BJ (cell line): ENCODE results near the gene TALDO1. TPM values are rescaled to one million over a fixed set of nuclear protein-coding genes. Genes with fewer than 3 reads are reported as not detected.

Experiments
- CTCF ChIA-PET: fragments of 350-600 bp; formaldehyde crosslinking; extraction: SDS; loops from one replicate; lab custom pipeline; 2021; ENCODE audit warnings: antibody characterized with exemption, inconsistent platforms; lab: Yijun Ruan, JAX
- POLR2A ChIA-PET: fragments of 300-600 bp; sonication (Branson Sonifier 250); formaldehyde crosslinking; extraction: SDS; loops from one replicate; lab custom pipeline; 2021; ENCODE audit warnings: antibody characterized with exemption; lab: Charles Lee
- DNase-seq: peaks from one replicate; pipeline ENCODE4 v3.0.0-alpha.2; 2011; ENCODE audit warnings: low read depth
- H3K27me3 ChIP-seq: 2 replicates; pipeline ENCODE4 v1.6.0; 2011; ENCODE audit warnings: low read length; ENCODE audit not compliant: control insufficient read depth, insufficient read depth
- H3K36me3 ChIP-seq: 2 replicates; pipeline ENCODE4 v1.5.1; 2011; ENCODE audit warnings: low read length; ENCODE audit not compliant: control insufficient read depth, insufficient read depth
- H3K4me3 ChIP-seq: 2 replicates; pipeline ENCODE4 v1.5.1; 2011; ENCODE audit warnings: low read depth, mild to moderate bottlenecking, control low read depth, low read length
- CTCF ChIP-seq: IDR thresholded peaks from 2 replicates; pipeline ENCODE4 v1.5.1; 2011; ENCODE audit warnings: low read depth, mild to moderate bottlenecking, control low read depth, inconsistent platforms, low read length, moderate library complexity; ENCODE audit not compliant: insufficient read depth
- polyA plus RNA-seq: library from polyadenylated mRNA; depleted of rRNA; stranded (reverse); fragments of >200 nt; gene quantifications from 2 replicates; pipeline ENCODE4 v1.2.3, GENCODE V29; 2011

The TALDO1 gene
- polyA plus RNA-seq, 1 experiment: 278 TPM

- ChIA-PET CTCF (interaction anchor here (0.6 to 2.6 kb wide), 3 partner anchors 18 to 210 kb away, joined by 4 to 11 read pairs (median 5); no protein-coding TSS in a partner anchor), POLR2A (interaction anchor here (0.7 kb wide), 2 partner anchors 65 to 91 kb away, joined by 3 to 4 read pairs; no protein-coding TSS in a partner anchor)
- Histone ChIP-seq H3K36me3 (no peaks in the 10 kb centered on the region), H3K27me3 (no peaks in the 10 kb centered on the region), H3K4me3 (no peak overlapping the region)
- no peak for DNase-seq
- TF ChIP-seq CTCF: no peak
Observed at GRCh38 chr11:745428-745827, 1.8 kb upstream of the TALDO1 start.

GRCh38 chr11:746289-747157 is 741 bp upstream of the TALDO1 start:
- peak overlapping the region; percentile 93 for H3K4me3 ChIP-seq
- ChIA-PET POLR2A (interaction anchor here (0.7 kb wide), 1 partner anchor 64 kb away, joined by 4 read pairs; no protein-coding TSS in a partner anchor), CTCF (interaction anchor here (0.6 to 4.4 kb wide), 12 partner anchors 9 to 192 kb away, joined by 3 to 20 read pairs (median 4); no protein-coding TSS in a partner anchor)
- H3K36me3 ChIP-seq: no peaks in the 10 kb centered on the region
- no peak; the same call in 1 of the 2 replicates for TF ChIP-seq CTCF
- H3K27me3 ChIP-seq: no peaks in the 10 kb centered on the region
- no peak for DNase-seq

- POLR2A ChIA-PET: no interaction called here
- DNase-seq: no peak
- TF ChIP-seq CTCF: no peak
- Histone ChIP-seq H3K36me3 (peaks cover 3% of the 10 kb centered on the region; the same call in 1 of the 2 replicates), H3K27me3 (no peaks in the 10 kb centered on the region), H3K4me3 (peak overlapping the region; percentile 93)
- CTCF ChIA-PET: interaction anchor here (1.4 to 4.4 kb wide), 6 partner anchors 10 to 25 kb away, joined by 3 to 20 read pairs (median 10); no protein-coding TSS in a partner anchor
Observed at GRCh38 chr11:748007-748359, 719 bp downstream of the TALDO1 start.

GRCh38 chr11:749731-750130 is 2.5 kb downstream of the TALDO1 start:
- H3K27me3 ChIP-seq: no peaks in the 10 kb centered on the region
- H3K4me3 ChIP-seq: no peak overlapping the region
- ChIA-PET POLR2A (interaction anchor here (0.7 kb wide), 1 partner anchor 241 kb away, joined by 17 read pairs; no protein-coding TSS in a partner anchor), CTCF (interaction anchor here (0.8 to 4.4 kb wide), 2 partner anchors 22 to 26 kb away, joined by 3 to 20 read pairs; no protein-coding TSS in a partner anchor)
- H3K36me3 ChIP-seq: peaks cover 3% of the 10 kb centered on the region; the same call in 1 of the 2 replicates
- TF ChIP-seq CTCF: no peak
- no peak for DNase-seq

GRCh38 chr11:760236-760635 is 13.0 kb downstream of the TALDO1 start:
- CTCF ChIA-PET: interaction anchor here (2.6 to 4.5 kb wide), 2 partner anchors 23 to 33 kb away, joined by 9 to 19 read pairs; no protein-coding TSS in a partner anchor
- Histone ChIP-seq H3K27me3 (no peaks in the 10 kb centered on the region), H3K4me3 (no peak overlapping the region), H3K36me3 (peaks cover 28% of the 10 kb centered on the region)
- DNase-seq: no peak
- no peak for TF ChIP-seq CTCF
- POLR2A ChIA-PET: no interaction called here
